Stimulated activated CD8-positive, alpha-beta memory T cell treated with anti-CD3 and anti-CD28 coated beads, Interleukin-7, amount 100 ng/mL, for 48 hours (primary cell): ENCODE results near the gene ZKSCAN1.
"Not testable (repeated sequence)": the region's sequence is repeated elsewhere in the genome, so short reads cannot be mapped to it uniquely, and the experiment has no call there.

ENCODE experiments used
- DNase-seq, 2 donors: peaks; one replicate each; pipeline ENCODE4 v3.0.0-alpha.2; 2020; ENCODE audit warnings: low read depth in 1 of 2; ENCODE audit errors: extremely low read depth in 1 of 2

Gene ZKSCAN1

GRCh38 chr7:100000239-100000638 is 15.2 kb upstream of the ZKSCAN1 start:
- no peak for DNase-seq

- no peak for DNase-seq
These were observed 11.4 kb upstream of the ZKSCAN1 start for GRCh38 chr7:100003711-100004661.

GRCh38 chr7:100007887-100008286 is 7.5 kb upstream of the ZKSCAN1 start:
- DNase-seq, result no peak

GRCh38 chr7:100008525-100008924 is 6.9 kb upstream of the ZKSCAN1 start:
- DNase-seq, result no peak

GRCh38 chr7:100009952-100010351 is 5.4 kb upstream of the ZKSCAN1 start:
- not testable (repeated sequence) for DNase-seq

- no peak for DNase-seq
These were observed 4.5 kb upstream of the ZKSCAN1 start for GRCh38 chr7:100010901-100011300.

- DNase-seq, result no peak
These were observed 3.9 kb upstream of the ZKSCAN1 start for GRCh38 chr7:100011516-100011915.

- not testable (repeated sequence) for DNase-seq
These were observed 2.7 kb upstream of the ZKSCAN1 start for GRCh38 chr7:100012385-100013327.

GRCh38 chr7:100013328-100013676 is 2.1 kb upstream of the ZKSCAN1 start:
- DNase-seq, result peak in 1 of 2 donors; percentile 49

- no peak for DNase-seq
These were observed 962 bp downstream of the ZKSCAN1 start for GRCh38 chr7:100016215-100016901.

- no peak for DNase-seq
These were observed 1.9 kb downstream of the ZKSCAN1 start for GRCh38 chr7:100017300-100017699.

GRCh38 chr7:100017875-100018274 is 2.5 kb downstream of the ZKSCAN1 start:
- DNase-seq, result no peak

- no peak for DNase-seq
These were observed 4.5 kb downstream of the ZKSCAN1 start for GRCh38 chr7:100019908-100020307.

GRCh38 chr7:100021297-100021696 is 5.9 kb downstream of the ZKSCAN1 start:
- no peak for DNase-seq

- no peak for DNase-seq
These were observed 7.2 kb downstream of the ZKSCAN1 start for GRCh38 chr7:100022621-100023020.

- DNase-seq, result no peak
These were observed 8.1 kb downstream of the ZKSCAN1 start for GRCh38 chr7:100023526-100023925.

- DNase-seq, result no peak
These were observed 8.7 kb downstream of the ZKSCAN1 start for GRCh38 chr7:100024020-100024619.

- DNase-seq, result no peak
These were observed 11.8 kb downstream of the ZKSCAN1 start for GRCh38 chr7:100027197-100027596.

- no peak for DNase-seq
These were observed 14.2 kb downstream of the ZKSCAN1 start for GRCh38 chr7:100029596-100029995.

- no peak for DNase-seq
These were observed 18.1 kb downstream of the ZKSCAN1 start for GRCh38 chr7:100033526-100033925.
